GOT3 (cell line): ENCODE data around the gene CTRB2.

Experiments used
- DNase-seq: peaks from one replicate; lab custom pipeline; 2025; ENCODE audit warnings: mixed read lengths; lab: John Stamatoyannopoulos, UW

CTRB2 gene

DNA sequence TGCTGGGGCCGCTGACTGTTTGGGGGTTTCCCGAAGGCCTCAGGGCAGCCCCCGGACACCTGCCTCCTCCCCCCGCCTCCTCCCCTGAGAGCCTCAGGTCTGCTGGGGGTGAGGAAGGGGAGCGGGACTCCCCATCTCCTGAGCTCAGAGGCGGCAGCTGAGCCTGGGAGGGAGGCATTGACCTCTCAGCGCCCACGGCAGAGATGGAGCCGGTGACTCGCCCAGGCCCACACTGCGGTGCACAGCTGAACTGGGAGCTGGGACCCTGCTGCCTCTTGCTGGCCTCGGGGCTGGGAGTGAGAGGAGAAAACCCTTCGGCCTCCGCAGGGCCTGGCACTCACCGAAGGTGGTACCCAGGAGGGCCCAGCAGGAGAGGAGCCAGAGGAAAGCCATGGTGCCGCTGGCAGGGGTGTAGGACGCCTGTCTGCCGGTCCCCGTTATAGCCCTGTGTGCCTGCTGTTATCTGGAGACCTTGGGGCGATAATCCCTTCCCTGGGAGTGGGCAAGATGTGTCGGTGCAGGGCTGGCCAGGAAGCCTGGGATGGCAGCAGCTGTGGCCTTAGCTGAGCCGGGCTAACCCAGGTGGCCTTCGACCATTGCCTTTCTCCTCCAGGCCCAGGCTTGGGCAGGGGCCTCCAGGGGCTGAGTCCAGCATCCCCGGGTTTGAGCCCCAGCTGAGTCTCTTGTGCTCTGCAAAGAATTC is at the start of gene CTRB2:
Gene CTRB2 (minus strand): TSS at position 413 of the 703 bp plus-strand sequence. CDS start 20 bp downstream, at position 393.
- DNase-seq: no peak

DNA sequence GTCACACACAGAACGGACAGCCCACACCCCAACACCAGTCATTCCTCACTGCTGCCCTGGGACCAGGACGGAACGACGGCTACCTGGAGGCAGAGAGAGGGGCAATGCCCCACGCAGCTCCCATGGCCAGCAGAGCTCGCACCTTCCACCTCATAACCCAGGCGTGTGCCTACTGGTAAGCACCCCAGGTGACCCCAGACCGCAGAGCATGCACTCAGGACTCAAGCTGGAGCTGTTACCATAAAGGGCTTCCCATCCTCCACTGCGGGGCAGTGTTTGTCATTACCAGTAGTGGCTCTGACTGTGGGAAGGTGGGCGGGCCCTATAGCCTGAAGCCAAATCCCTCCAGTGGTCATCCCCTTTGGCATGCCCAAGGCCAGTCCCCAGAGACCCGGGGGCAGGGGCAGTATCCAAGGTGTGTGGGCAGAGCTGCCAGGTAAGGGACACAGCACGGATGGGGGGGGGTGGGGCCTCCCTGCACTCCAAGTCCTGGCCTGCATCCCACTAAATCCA is 49.2 kb upstream of the CTRB2 start:
- no peak for DNase-seq

DNA sequence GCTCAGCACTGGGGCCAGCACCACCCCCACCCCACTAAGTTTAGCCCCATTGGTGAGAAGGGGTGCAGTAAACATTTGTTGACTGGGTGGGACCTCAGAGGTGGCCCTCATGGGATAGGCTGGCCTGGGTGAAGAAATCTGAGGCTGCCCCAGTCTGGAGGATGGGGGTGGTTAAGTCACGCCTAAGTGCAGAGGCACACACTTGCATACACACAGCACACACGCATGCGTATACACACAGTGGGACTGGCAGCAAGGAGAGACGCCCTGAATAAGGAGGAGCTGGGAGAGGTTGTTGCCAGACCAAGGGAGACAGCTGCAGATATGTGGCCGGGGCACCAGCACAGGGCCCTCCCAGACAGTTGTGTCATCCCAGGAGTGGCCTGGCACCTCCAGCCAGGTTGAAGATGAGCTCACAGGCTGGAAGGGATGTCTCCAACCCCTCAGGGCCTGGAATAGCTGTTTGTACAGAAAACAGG is 47.4 kb upstream of the CTRB2 start:
- DNase-seq: no peak

DNA sequence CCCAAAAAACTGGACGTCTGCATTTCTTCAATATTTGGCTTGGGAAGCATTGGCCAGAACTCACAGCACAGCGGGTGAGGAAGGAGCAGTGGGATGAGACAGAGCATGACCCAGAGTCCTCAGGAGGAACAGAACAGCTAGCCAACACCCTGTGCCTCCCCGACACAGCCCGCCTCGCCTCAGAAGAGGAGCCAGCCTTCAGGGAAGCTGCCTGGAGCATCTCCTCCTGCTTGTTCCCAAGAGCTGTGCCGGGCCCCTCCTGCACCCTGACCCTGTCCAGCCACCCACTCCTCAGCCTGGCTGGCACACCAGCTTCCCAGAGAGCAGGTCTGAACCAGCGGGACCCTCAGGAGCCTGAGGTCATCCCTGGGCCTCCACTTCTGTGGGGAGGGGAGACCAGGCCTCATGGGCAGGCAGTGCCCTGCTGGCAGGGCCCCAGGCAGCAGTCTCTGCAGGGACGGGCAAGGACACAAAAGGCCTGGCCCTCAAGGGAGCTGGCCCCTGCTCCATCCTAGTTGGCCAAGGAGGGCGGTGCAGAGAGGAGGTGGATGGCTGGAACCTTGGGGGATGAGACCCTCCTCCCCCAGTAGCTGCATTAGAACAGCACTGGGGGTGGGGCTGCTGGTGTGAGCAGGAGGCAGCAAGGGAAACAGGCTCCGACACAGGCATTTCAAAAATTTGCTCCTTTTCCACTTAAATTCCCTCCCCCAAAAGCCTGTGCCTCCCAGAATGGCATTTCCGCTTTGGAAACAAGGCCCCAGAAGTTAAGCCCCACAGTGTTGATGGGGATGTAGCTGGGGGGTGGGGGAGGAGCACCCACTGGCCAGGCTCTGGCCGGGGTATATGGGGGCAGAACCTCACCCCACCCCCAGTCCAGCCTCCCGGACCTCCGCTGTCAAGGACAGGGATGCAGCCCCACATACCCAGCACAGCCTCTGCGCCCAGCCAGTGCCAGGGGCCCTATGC is 46.3 kb upstream of the CTRB2 start:
- DNase-seq: no peak

DNA sequence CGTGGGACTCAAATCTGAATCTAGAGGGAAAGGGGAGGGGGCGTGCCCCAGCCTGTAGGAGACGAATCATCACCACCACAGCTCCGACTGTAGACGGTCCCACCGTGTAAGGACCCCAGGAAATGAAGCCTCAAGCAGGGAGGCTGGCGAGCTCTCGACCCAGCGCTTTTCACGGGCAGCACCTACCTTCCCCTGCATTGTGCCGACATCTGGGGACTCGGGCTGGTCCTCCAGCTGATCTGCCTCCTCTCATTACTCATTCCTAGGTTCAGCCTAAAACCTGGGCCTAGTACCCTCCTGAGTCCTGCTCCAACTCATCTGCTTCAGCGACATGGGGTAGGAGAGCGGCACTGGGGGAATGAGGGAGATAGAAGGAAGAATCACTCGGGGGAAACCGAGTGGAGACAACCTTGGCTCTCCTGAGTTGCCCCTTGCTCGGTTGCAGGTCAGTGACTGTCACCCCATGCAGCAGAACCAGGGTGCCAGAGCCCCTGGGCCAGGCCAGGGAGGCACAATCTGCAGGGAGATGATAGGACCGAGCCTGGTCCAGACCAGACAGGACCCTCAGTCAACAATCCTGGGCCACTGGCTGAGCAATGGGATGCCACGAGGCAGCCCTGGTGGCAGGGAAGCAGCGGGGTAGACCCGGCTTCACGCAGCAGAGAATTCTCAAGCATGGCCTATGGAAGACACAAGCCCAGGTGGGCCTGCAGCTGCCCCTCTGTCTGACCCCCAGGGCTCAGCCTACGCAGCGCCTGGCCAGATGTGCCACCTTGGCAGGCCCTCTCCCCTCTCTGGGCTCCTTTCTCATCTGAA is 45.3 kb upstream of the CTRB2 start:
- DNase-seq: no peak

DNA sequence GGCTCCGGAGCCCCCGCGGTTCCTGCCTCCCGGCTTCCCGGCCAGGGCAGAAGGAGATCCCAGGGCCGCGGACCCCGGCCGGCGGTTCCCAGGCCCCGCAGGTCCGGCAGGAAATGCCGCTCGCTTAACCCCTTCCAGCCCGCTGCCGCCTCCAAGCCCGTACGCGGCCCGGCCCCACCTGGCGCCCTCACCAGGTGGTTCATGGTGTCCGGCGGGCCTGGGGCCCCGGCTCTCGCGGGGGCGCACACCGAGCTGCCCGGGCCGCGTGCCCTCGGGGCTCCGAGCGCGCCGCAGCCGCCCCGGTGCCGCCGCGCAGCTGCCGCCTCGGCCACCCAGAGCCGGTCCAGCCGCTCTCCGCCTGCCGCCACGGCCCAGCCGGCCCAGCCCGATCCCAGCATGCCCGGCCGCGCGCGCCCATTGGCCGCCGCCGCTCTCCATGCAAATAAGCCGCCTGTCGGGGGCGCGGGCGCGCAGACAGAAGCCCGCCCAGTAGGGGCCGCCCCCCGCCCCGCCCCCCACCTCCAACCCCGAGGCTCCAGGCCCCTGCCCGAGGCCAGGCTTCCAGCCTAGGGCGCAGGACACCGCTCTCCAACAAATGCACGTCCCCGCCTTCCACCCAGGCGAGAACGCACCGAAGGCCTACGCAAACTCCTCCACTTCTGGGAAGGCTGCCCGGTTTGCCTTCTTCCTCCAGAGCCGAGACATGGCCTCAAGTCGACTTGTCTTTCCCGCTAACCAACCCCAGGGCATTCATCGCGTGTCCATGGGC is 44.5 kb upstream of the CTRB2 start, which contains the start of gene BCAR1:
Gene BCAR1 (minus strand): TSS at position 345 of the 769 bp plus-strand sequence. CDS start 142 bp downstream, at position 203.
- peak; percentile 69 for DNase-seq

DNA sequence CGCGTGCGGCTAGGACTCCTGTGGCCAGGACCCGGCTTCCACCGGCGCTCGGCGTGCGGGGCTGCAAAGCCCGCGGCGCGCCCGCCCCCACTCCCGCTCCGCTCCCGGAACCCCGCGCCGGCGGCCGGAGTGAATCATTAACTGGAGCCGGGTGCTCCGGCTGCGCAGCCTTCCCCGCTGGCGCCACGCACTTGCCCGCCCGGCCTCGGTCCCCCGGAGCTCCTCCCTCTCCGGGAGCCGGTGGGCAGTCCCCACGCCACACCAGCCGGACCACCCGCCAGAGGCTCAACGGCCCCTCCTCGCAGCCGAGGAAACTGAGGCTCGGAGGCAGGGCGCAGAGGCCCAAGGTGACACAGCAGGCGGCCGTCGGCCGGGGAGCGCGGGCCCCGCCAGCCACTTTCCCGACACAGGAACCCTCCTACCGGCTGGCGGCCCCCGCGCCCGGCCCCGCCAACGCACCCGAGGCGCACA is 43.9 kb upstream of the CTRB2 start:
- DNase-seq: no peak

DNA sequence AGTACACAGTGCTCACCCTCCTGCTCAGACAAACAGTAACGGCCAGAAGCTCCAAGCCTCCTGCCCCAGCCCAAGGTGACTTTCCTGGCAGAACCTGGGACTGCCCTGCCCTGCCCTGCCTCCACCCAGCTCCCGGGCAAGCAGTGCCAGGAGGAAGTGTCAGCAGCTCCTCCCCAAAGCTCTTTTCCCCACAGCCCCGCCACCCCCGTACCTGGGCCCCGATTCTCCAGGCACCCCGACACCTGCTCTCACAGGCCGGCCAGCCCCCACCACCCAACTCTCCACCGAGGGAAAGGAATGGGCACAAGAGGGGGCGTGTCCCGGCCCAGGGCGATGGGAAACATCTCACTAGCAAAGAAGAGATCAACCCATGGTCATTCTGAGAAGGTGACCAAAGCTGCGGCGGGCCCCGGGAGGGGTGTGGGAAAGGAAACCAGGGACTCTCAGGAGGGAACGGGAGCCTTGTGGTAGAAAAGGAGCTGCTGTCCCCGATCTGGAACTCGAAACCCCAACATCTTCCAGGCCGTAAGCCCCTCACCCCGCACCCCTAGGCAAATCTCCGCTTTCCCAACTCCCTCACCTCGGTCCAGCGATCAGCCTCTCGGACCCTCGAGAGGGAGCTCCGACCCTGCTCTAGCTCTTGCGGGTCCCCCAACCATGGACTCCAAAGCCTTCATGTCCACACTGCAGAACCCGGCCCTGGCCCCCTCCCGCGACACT is 43.3 kb upstream of the CTRB2 start:
- DNase-seq: no peak

DNA sequence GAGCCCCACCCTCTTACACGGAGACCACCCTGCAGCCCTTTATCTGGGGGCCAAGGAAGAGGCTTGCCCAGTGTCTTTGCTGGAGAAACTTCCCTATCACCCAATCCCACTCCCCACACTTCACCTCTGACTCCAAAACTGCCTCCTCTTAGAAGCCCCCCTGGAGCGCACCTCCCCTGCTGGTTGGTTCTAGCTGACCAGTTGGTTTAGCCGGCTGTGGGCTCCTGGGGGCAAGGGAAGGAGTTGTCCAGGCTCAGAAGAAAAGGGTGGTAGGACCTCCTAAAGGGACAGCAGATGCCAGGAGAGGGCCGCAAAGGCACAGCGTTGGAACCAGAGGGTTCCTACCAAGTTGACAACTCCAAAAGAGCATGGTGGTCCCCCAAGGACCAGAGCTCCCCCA is 42.5 kb upstream of the CTRB2 start:
- DNase-seq: no peak

DNA sequence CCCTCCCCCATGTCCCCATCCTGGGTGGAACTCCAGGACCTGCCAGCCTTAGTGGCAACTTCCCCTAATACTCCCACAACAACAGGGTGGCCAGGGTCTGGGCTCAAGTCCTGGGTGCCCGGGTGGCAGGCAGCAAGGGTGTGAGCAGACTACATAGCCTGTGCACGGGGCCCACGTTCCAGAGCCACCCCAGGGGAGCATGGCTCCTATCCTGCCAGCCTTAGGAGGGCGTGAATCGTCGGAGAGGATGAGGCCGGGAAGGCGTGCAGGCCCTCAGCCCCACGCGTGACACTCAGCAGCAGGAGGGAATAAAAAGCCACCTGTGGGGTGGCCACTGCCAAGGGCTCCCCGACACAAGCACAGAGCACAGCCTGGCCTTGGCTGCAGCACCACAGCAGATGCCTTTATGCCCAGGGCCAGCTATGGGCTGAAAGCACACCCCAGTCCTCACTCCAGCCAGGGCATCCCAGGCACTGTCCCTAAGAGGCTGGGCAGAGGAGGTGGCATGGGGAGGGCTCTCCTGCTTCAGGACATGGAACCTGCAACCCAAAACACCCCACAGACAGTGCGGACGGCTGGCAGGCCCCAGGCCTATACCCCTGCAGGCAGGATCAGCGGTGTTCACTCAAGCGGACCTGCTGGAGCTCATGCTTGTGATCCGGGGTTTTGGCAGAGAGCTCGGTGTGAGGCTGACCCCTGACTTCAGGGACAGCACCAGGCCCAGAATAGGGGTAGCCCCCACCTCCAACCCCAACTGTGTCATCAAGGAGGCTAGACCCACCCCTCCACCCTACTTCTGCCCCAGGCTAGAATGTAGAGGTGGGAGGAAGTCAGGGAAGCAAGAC is 41.8 kb upstream of the CTRB2 start:
- DNase-seq: no peak

DNA sequence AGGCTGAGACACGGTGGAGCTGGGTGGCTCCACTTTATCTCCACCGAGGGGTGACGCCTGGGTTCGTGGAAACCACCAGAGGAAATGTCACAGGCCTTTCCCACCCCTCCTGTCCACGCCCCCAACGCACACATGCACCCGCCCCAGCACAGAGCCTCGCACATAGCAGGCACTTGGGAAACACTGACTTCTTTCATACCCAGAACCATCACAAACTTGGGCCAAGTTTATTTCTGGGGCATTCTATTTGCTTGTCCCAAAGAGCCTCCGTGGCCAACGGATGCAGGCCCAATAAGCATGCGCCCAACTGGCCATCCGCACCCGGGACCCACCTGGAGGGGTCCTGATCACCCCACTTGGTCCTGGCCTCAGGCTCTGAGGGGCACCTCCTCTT is 41.2 kb upstream of the CTRB2 start:
- no peak for DNase-seq

DNA sequence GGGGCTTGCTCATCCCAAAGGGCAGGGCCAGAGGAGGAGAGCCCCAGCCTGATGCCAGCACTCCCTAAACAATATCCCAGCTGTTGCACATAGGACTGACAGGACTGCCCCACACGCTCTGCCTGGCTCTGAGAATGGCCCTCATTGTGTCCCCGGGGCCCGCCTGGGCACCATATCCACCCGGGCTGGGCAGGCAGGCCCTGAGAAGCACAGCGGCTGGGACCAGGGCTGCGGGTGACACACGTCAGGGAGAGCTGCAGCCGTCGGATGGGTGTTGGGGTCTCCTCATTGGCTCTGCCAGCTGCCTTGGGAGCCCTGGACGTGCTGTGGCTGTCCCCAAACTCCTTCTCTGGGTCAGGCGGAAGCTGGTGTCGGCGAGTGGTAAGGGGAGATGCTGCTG is 40.3 kb upstream of the CTRB2 start:
- no peak for DNase-seq

DNA sequence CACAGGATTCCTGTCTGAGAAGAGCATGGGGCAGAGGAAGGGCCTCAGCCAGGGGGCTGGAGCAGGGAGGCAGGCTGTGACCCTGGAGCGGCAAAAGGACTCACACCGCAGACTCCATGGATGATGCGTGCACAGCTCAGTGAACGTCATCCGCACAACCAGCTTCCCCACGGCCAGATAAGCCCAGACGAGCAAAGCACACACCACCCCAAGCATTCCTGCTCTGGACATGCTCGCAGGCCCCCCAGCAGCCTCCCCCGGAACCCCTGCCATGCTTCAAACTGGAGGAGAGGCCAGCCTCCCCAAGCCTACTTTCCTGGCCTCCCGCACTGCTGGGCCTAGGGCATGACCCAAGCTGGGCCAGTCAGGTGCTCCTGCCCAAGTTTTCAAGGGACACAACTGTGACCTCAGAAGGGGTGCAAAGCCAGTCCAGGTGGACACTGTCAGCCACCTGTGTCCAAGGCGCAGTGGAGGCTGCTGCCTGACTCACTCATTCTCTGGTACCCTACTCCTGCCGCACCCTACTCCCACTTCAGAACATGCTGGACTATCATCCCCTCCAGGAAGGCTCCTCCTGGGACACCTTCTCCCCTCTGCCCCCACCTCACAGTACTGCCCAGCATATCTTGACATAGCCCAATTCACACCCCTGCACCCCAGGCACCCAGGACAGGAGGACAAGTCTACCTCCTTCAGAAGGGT is 39.7 kb upstream of the CTRB2 start:
- no peak for DNase-seq

DNA sequence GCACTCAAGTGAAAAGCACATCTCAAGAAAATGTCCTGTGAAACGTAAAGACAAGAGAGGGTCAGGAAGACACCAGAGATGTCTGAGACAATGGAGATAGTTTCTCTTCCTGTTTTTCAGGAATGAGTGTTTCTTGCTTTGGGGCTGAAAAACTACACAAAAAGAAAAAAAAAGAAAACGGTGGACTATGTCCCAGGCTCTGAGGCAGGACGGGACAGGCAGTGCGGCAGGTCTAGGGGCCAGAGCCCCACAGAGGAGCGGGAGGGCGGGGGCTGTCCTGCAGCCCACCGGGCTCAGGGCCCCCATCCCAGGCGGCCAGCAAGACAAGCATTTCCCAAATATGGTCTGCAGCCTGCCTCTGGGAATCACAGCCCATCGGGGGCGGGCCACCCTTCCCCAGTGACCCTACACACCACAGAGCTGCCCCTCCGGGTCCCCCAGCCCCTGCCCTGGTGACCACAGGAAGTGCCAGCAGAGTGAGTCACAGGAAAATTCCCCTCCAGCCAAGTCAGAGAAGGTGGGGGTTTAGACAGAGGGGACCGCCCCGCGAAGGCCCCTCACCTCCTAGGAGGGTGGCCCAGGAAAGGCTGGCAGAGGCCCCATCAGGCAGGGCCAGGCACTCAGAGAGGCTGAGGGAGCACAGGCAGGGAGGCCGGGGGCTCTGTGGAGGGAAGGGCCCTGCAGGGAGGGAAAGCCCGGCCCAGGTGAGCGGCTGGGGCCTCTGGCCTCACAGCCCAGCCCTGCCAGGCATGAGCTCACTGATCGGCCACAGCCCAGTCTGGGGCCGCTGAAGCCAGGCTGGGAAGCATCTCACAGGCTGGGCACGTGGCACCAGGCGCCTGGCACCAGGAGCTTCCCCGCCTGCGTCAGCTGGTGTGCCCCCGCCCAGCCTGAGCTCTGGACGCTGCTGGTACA is 38.1 kb upstream of the CTRB2 start:
- peak; percentile 89 for DNase-seq

DNA sequence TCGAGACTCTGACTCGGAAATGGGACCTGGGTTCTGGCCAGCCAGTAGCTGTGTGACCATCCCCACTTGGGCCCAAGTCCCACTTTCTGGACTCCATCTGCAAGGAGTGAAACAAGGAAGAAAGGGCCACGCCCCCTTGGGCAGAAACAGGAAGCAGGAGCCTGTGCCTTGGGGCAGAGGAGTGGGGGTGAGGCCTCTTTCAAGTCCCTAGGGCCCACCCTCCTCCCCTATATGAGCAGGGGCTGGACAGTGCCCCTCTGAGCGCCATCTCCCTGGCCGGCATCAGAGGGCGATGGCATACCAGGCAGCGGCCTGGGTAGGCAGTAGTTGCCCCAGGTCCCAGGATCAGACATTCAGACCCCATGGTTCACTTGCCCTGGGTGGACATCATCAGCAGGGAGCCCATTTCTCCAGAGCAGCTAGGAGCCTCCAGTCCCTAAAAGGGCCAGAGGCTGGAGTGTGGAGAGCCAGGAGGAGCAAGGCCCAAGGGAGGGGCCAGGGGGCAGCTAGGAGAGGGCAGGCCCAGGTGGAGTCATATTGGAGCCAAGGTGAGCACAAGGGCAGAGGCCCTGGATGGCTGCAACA is 37.4 kb upstream of the CTRB2 start:
- DNase-seq: no peak

DNA sequence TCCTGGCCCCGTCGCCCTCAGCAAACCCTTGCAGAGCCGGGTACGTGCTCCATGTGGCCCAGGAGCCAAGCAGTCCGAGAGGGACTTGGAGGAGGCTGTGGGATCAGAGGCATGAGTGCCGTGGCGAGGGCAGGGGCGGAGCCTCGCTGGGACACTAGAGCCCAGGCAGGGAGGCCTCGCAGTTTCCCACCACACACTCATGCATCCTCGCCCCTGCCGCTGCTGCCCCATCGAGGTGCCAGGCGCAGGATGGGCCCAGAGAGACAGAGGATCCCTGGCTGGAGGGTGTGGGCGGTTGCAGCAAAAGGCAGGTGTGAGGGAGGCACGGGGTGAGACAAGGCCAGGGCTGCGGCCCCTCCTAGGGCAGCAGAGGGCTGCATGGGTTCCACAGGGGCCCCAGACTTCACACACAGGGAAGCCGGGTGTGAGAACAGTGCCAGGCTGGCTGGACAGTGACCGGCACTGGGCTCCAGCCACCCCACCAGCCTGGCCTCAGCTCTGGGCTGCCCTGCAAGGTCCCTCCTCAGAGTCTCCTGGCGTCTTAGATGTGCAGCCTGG is 36.8 kb upstream of the CTRB2 start:
- DNase-seq: no peak
